ENCODE data around the gene SPAG17. TPM values are rescaled to one million over a fixed set of nuclear protein-coding genes. Genes with fewer than 3 reads are reported as not detected.

Gene SPAG17
- polyA plus RNA-seq, 1 donor from 2014 or later, result 0.25 TPM

DNA sequence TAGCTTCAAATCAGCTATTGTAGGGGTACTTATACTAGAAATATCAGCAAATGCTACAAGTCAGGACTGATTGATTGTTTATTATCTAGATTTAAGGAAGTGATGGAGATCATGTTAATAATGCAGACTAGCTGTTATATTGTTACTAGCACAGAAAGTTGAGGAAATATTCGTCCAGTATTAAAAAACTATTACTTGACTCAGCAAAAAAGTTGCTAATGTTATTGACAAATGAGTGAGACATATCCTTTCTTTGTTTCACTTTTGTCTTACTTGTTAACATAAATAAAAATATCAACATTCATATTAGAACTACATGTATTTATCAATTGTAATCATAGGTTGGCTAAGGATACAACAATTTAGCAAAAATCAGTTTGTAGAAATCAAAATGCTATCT, 141.4 kb downstream of the SPAG17 start:
- Histone ChIP-seq H3K9me2 (ENCODE audit: insufficient read depth, low read length) (no peaks in the 10 kb centered on the region), H3K36me3 (ENCODE audit: insufficient read depth, low read length) (no peaks in the 10 kb centered on the region), H3K27me3 (ENCODE audit: insufficient read depth, low read depth, low read length) (no peaks in the 10 kb centered on the region), H4K20me1 (ENCODE audit: insufficient read depth) (no peaks in the 10 kb centered on the region), H3K9ac (ENCODE audit: low read length) (no peak overlapping the region), H2AFZ (ENCODE audit: low read depth, low read length) (no peak overlapping the region), H3K4me3 (ENCODE audit: low read length) (no peak overlapping the region), H3K79me2 (replicated peaks; ENCODE audit: insufficient read depth, low read length) (no peaks in the 10 kb centered on the region), H3K27ac (ENCODE audit: low read length) (no peak overlapping the region), H3F3A (ENCODE audit: insufficient read depth, low read length, poor library complexity, severe bottlenecking) (no peaks in the 10 kb centered on the region), H3K9me3 (ENCODE audit: low read length) (no peaks in the 10 kb centered on the region), H3K4me2 (ENCODE audit: low read length) (no peak overlapping the region)
- TF ChIP-seq SMC3 (conservative IDR thresholded peaks at IDR 0.05; ENCODE audit: poor library complexity) (no peak), POLR2AphosphoS5 (IDR thresholded peaks at IDR 0.05) (no peak), CTCF (IDR thresholded peaks at IDR 0.05; ENCODE audit: poor library complexity, severe bottlenecking) (no peak), REST (IDR thresholded peaks at IDR 0.05; ENCODE audit: borderline replicate concordance) (no peak), EP300 (conservative IDR thresholded peaks at IDR 0.05; ENCODE audit: poor library complexity, severe bottlenecking) (no peak), RAD21 (conservative IDR thresholded peaks at IDR 0.05) (no peak), MXI1 (conservative IDR thresholded peaks at IDR 0.05; ENCODE audit: poor library complexity, severe bottlenecking) (no peak), EZH2 (IDR thresholded peaks at IDR 0.05; ENCODE audit: borderline replicate concordance, insufficient read depth, low read length, poor library complexity, severe bottlenecking) (no peak), TAF1 (IDR thresholded peaks at IDR 0.05; ENCODE audit: low read depth) (no peak)

DNA sequence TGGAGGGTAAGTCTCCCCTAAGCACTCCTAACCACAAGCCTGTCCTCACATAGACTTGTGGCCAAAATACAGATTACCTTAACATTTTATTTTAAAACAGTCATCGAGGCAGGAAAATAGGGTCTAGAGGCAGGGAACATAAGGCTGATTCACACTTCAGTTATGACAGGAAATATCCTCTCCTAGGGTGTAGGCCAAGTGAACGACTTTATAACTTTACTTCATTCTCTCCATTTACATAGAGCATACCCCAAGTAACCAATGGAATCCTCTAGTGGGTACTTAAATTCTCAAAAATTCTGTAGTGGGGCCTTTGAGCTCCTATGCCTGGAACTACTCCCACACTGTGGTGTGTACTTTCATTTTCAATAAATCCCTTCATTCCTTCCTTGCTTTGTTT, 142.5 kb downstream of the SPAG17 start:
- Histone ChIP-seq H4K20me1 (ENCODE audit: insufficient read depth) (no peaks in the 10 kb centered on the region), H3K79me2 (replicated peaks; ENCODE audit: insufficient read depth, low read length) (no peaks in the 10 kb centered on the region), H2AFZ (ENCODE audit: low read depth, low read length) (no peak overlapping the region), H3K9me2 (ENCODE audit: insufficient read depth, low read length) (no peaks in the 10 kb centered on the region), H3K9me3 (ENCODE audit: low read length) (no peaks in the 10 kb centered on the region), H3K9ac (ENCODE audit: low read length) (no peak overlapping the region), H3K27me3 (ENCODE audit: insufficient read depth, low read depth, low read length) (no peaks in the 10 kb centered on the region), H3K27ac (ENCODE audit: low read length) (no peak overlapping the region), H3K36me3 (ENCODE audit: insufficient read depth, low read length) (no peaks in the 10 kb centered on the region), H3K4me3 (ENCODE audit: low read length) (no peak overlapping the region), H3F3A (ENCODE audit: insufficient read depth, low read length, poor library complexity, severe bottlenecking) (no peaks in the 10 kb centered on the region), H3K4me2 (ENCODE audit: low read length) (no peak overlapping the region)
- TF ChIP-seq EP300 (conservative IDR thresholded peaks at IDR 0.05; ENCODE audit: poor library complexity, severe bottlenecking) (no peak), RAD21 (conservative IDR thresholded peaks at IDR 0.05) (no peak), POLR2AphosphoS5 (IDR thresholded peaks at IDR 0.05) (no peak), REST (IDR thresholded peaks at IDR 0.05; ENCODE audit: borderline replicate concordance) (no peak), TAF1 (IDR thresholded peaks at IDR 0.05; ENCODE audit: low read depth) (no peak), EZH2 (IDR thresholded peaks at IDR 0.05; ENCODE audit: borderline replicate concordance, insufficient read depth, low read length, poor library complexity, severe bottlenecking) (no peak), SMC3 (conservative IDR thresholded peaks at IDR 0.05; ENCODE audit: poor library complexity) (no peak), MXI1 (conservative IDR thresholded peaks at IDR 0.05; ENCODE audit: poor library complexity, severe bottlenecking) (no peak), CTCF (IDR thresholded peaks at IDR 0.05; ENCODE audit: poor library complexity, severe bottlenecking) (no peak)

All from neural cell (in vitro differentiated cells).